ENCODE measurements around the gene C2CD5. TPM values are rescaled to one million over a fixed set of nuclear protein-coding genes. Genes with fewer than 3 reads are reported as not detected.

The C2CD5 gene
- total and polyA plus RNA-seq, 2 donors (not counting 1 experiment from before 2014, with no cell fraction given) = 24.6 to 61.7 TPM

GRCh38 chr12:22514875-22515274 lies 29.5 kb downstream of the C2CD5 start:
- Histone ChIP-seq H2AFZ (ENCODE audit: insufficient read depth, low read depth, low read length, poor library complexity, severe bottlenecking) (no peak overlapping the region), H3K4me1 (ENCODE audit: control insufficient read depth in 2 of 2, insufficient read depth in 2 of 2, low read length in 2 of 2) (no peaks in the 10 kb centered on the region), H3K36me3 (replicated peaks in 1 of 2; ENCODE audit: control extremely low read depth in 1 of 2, control insufficient read depth in 1 of 2, extremely low read depth in 1 of 2, insufficient read depth in 2 of 2, low read length in 1 of 2) (peaks cover 18 to 19% of the 10 kb centered on the region in 2 experiments), H3K9me3 (ENCODE audit: control extremely low read depth in 1 of 3, control insufficient read depth in 2 of 3, insufficient read depth in 1 of 3, low read length in 2 of 3) (no peaks in the 10 kb centered on the region), H3K4me3 (ENCODE audit: control extremely low read depth in 1 of 5, extremely low read depth in 1 of 5, insufficient read depth in 1 of 5, low read depth in 2 of 5, low read length in 4 of 5) (no peak overlapping the region), H3K27ac (ENCODE audit: low read length in 2 of 2) (no peak overlapping the region), H3K9ac (ENCODE audit: low read length) (no peak overlapping the region), H3K27me3 (replicated peaks in 1 of 4; ENCODE audit: control extremely low read depth in 1 of 4, control insufficient read depth in 3 of 4, insufficient read depth in 4 of 4, low read length in 3 of 4) (no peaks in the 10 kb centered on the region), H4K20me1 (ENCODE audit: control insufficient read depth, insufficient read depth, low read length, poor library complexity, severe bottlenecking) (no peaks in the 10 kb centered on the region), H3K4me2 (replicated peaks; ENCODE audit: low read depth, low read length, poor library complexity, severe bottlenecking) (no peak overlapping the region), H3K79me2 (ENCODE audit: control insufficient read depth, insufficient read depth, low read length) (no peaks in the 10 kb centered on the region)
- ChIA-PET POLR2A (no interaction called here), CTCF (no interaction called here)
- no peak for TF ChIP-seq EZH2 (IDR thresholded peaks at IDR 0.05; ENCODE audit: borderline replicate concordance, insufficient read depth, low read depth, low read length, poor library complexity, severe bottlenecking)
- no peak for TF ChIP-seq CTCF (IDR thresholded peaks at IDR 0.05)
- H3K27me3 Mint-ChIP-seq = no peaks in the 10 kb centered on the region
- no peak overlapping the region for H3K27ac Mint-ChIP-seq
- no peaks in the 10 kb centered on the region for H3K9me3 Mint-ChIP-seq (ENCODE audit: insufficient read depth)
- ATAC-seq (ENCODE audit: low read depth) (no peak), DNase-seq (no peak)
- peaks cover 2% of the 10 kb centered on the region for H3K4me1 Mint-ChIP-seq
- no CpG with 5 or more reads among the region's 1 CpG for WGBS (ENCODE audit: insufficient coverage)
- no peak overlapping the region for H3K4me3 Mint-ChIP-seq
- intact Hi-C loops (cut with micrococcal nuclease) = loop anchor here (5.0 kb wide), 1 partner anchor 33 kb away; no protein-coding TSS in a partner anchor

- Histone ChIP-seq H4K20me1 (ENCODE audit: control insufficient read depth, insufficient read depth, low read length, poor library complexity, severe bottlenecking) (no peaks in the 10 kb centered on the region), H3K36me3 (replicated peaks in 1 of 2; ENCODE audit: control extremely low read depth in 1 of 2, control insufficient read depth in 1 of 2, extremely low read depth in 1 of 2, insufficient read depth in 2 of 2, low read length in 1 of 2) (peaks cover 4 to 39% of the 10 kb centered on the region in 2 experiments), H3K4me1 (ENCODE audit: control insufficient read depth in 2 of 2, insufficient read depth in 2 of 2, low read length in 2 of 2) (no peaks in the 10 kb centered on the region), H3K27me3 (replicated peaks in 1 of 4; ENCODE audit: control extremely low read depth in 1 of 4, control insufficient read depth in 3 of 4, insufficient read depth in 4 of 4, low read length in 3 of 4) (no peaks in the 10 kb centered on the region), H3K9ac (ENCODE audit: low read length) (no peak overlapping the region), H3K4me3 (ENCODE audit: control extremely low read depth in 1 of 5, extremely low read depth in 1 of 5, insufficient read depth in 1 of 5, low read depth in 2 of 5, low read length in 4 of 5) (no peak overlapping the region), H3K27ac (ENCODE audit: low read length in 2 of 2) (no peak overlapping the region), H2AFZ (ENCODE audit: insufficient read depth, low read depth, low read length, poor library complexity, severe bottlenecking) (no peak overlapping the region), H3K4me2 (replicated peaks; ENCODE audit: low read depth, low read length, poor library complexity, severe bottlenecking) (no peak overlapping the region), H3K9me3 (ENCODE audit: control extremely low read depth in 1 of 3, control insufficient read depth in 2 of 3, insufficient read depth in 1 of 3, low read length in 2 of 3) (no peaks in the 10 kb centered on the region), H3K79me2 (ENCODE audit: control insufficient read depth, insufficient read depth, low read length) (no peaks in the 10 kb centered on the region)
- Mint-ChIP-seq H3K27me3 (no peaks in the 10 kb centered on the region), H3K4me1 (no peaks in the 10 kb centered on the region), H3K27ac (no peak overlapping the region), H3K9me3 (ENCODE audit: insufficient read depth) (no peaks in the 10 kb centered on the region), H3K4me3 (no peak overlapping the region)
- intact Hi-C loops (cut with micrococcal nuclease) = no loop called here
- DNase-seq (no peak), ATAC-seq (ENCODE audit: low read depth) (no peak)
- POLR2A ChIA-PET = no interaction called here
- no peak for TF ChIP-seq EZH2 (IDR thresholded peaks at IDR 0.05; ENCODE audit: borderline replicate concordance, insufficient read depth, low read depth, low read length, poor library complexity, severe bottlenecking)
- no peak for TF ChIP-seq CTCF (IDR thresholded peaks at IDR 0.05)
- 95% methylated on average over 2 of the region's 2 CpGs for WGBS (ENCODE audit: insufficient coverage)
- CTCF ChIA-PET = interaction anchor here (1.5 kb wide), 1 partner anchor 23 kb away, joined by 3 read pairs; no protein-coding TSS in a partner anchor
Measured at GRCh38 chr12:22505826-22506225, 38.5 kb downstream of the C2CD5 start.

Data from B cell (primary cell).